DMS53 (cell line): Measurements from ENCODE around the gene PSD4.
A peak's percentile ranks its signal among the peaks of the same experiment; 100 is the strongest.

ENCODE experiments used
- DNase-seq: peaks from one replicate; lab custom pipeline; 2025; lab: John Stamatoyannopoulos, UW

Gene PSD4

DNA sequence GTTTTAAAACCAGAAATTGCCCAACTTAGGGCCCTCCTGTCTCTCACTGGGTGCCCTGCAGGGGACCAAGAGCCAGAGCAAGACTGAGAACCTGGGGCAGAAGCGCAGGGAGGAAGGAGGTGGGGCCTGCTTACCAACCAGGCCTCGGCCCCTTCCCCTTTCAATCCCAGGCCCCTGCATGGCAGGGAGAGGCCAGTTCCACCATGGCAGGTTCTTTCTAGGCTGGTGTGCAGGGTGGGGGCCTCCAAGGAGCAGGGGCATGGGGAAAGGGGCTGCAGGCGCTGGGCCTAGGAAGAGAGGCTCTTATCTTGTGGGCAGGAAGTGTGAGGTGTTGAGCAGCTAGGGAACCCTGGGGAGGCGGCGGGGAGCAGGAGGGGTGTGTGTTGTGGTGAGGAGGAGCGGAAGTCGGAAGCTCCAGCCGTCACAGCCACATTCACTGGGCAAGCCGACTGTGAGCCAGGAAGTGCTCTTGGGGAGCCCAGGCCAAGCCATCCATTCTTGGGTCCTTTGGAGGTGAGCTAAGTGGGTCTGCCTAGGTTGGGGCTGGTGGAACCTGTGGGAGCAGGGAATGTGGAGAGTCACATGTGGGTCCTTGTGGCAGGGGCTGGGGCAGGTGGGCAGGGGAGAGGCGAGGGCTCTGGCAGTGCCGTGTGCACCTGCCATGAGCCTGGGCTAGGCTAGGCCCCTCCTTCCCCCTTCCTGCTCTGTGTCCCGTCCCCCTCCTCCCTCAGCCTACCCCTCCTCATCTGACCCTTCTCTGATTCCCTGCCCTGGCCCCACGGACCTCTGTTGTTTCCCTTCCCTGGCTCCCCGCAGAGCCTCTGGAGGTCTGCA, at the start of gene PSD4:
PSD4 (plus strand) TSS at position 430 of the 834 bp plus-strand sequence. CDS start 8,486 bp downstream, outside the sequence.
- DNase-seq = no peak

GRCh38 chr2:113124181-113124961, 49.4 kb upstream of the PSD4 start:
- DNase-seq = peak; percentile 15

- DNase-seq = no peak
Observed at GRCh38 chr2:113124984-113125855, 48.6 kb upstream of the PSD4 start.

DNA sequence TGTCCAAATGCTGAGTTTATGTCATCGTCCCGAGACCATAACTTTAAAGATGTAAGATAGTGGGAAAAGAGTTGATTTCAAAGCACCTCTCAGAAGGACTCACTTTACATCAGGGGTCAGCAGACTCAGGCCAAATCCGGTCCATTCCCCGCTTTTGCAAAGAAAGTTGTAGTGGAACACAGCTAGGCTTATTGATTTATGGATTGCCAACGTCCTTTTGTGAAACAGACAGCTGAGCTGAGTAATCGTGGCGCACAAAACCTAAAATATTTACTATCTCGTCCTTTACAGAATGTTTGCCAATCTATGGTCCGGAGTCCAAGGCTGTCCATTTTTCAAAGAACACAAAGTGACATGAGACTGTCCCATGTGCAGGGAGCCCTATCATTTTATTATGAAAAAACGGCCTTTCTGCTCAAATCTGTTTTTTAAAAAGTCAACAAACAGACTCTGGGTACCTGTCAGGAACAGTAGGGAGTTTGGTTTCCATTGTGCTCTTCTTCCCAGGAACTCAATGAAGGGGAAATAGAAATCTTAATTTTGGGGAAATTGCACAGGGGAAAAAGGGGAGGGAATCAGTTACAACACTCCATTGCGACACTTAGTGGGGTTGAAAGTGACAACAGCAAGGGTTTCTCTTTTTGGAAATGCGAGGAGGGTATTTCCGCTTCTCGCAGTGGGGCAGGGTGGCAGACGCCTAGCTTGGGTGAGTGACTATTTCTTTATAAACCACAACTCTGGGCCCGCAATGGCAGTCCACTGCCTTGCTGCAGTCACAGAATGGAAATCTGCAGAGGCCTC, 46.7 kb upstream of the PSD4 start, which contains the start of gene IL1RN:
IL1RN (plus strand) TSS at position 754 of the 801 bp plus-strand sequence; CDS start at position 781, 27 bp downstream.
- no peak for DNase-seq

GRCh38 chr2:113127646-113128570, 45.9 kb upstream of the PSD4 start:
- DNase-seq = no peak

DNA sequence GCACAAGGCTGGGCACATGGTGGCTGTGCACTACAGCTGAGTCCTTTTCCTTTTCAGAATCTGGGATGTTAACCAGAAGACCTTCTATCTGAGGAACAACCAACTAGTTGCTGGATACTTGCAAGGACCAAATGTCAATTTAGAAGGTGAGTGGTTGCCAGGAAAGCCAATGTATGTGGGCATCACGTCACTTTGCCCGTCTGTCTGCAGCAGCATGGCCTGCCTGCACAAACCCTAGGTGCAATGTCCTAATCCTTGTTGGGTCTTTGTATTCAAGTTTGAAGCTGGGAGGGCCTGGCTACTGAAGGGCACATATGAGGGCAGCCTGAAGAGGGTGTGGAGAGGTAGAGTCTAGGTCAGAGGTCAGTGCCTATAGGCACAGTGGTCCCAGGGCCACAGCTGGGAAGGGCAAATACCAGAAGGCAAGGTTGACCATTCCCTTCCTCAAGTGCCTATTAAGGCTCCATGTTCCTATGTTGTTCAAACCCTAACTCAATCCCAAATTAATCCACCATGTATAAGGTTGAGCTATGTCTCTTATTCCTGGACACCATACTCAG, 44.2 kb upstream of the PSD4 start:
- no peak for DNase-seq

- no peak for DNase-seq
Observed at GRCh38 chr2:113131352-113132185, 42.2 kb upstream of the PSD4 start.

DNA sequence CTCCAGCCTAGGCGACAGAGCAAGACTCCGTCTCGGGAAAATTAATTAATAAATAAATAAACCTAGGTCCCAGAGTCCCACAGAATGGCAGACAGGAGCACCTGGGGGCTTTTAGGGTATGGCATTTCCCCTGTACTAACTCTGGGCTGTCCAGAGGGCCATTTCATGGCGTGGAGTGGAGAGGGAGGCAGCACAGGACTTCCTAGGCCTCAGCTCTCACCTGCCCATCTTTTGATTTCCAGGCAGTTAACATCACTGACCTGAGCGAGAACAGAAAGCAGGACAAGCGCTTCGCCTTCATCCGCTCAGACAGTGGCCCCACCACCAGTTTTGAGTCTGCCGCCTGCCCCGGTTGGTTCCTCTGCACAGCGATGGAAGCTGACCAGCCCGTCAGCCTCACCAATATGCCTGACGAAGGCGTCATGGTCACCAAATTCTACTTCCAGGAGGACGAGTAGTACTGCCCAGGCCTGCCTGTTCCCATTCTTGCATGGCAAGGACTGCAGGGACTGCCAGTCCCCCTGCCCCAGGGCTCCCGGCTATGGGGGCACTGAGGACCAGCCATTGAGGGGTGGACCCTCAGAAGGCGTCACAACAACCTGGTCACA, 41.3 kb upstream of the PSD4 start:
- DNase-seq = no peak

- peak; percentile 35 for DNase-seq
Observed at GRCh38 chr2:113133704-113134598, 39.8 kb upstream of the PSD4 start.

DNA sequence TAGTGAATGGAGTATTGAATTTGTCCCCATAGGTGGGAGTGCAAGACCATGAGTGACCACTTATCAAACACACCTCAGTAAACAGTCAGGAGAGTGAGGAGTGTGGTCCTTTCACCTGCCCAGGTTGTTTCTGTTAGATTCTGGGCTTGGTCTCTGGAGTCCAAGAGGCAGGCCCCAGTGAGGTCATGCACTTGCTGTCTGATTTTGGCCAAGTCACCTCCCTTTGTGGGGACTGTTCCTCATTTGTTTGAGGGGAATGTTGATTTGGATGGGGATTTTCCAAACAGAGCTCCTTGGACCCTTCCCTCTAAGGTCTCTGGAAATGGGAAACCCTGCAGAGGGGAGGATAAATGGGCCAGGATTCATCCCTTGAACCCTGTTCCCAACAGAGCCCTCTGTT, 39.1 kb upstream of the PSD4 start:
- no peak for DNase-seq

DNA sequence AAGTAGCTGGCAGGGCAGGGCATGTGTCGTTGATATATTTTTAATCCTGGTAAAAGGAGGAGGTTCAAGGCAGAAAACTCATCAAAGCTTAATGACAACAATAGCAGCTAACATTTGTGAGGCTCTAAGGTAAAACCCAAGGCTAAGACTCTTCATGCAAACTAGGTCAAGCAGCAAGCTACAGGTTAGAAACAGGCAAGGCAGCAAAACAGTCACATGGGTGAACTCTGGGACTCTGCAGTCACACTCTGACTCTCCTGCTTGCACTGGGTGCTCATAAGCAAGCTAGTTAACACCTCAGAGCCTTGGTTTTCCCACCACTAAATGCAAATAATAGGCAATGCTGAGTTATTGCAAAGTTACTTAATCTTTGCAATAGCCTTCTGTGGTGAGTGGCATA, 38.5 kb upstream of the PSD4 start:
- DNase-seq = no peak

DNA sequence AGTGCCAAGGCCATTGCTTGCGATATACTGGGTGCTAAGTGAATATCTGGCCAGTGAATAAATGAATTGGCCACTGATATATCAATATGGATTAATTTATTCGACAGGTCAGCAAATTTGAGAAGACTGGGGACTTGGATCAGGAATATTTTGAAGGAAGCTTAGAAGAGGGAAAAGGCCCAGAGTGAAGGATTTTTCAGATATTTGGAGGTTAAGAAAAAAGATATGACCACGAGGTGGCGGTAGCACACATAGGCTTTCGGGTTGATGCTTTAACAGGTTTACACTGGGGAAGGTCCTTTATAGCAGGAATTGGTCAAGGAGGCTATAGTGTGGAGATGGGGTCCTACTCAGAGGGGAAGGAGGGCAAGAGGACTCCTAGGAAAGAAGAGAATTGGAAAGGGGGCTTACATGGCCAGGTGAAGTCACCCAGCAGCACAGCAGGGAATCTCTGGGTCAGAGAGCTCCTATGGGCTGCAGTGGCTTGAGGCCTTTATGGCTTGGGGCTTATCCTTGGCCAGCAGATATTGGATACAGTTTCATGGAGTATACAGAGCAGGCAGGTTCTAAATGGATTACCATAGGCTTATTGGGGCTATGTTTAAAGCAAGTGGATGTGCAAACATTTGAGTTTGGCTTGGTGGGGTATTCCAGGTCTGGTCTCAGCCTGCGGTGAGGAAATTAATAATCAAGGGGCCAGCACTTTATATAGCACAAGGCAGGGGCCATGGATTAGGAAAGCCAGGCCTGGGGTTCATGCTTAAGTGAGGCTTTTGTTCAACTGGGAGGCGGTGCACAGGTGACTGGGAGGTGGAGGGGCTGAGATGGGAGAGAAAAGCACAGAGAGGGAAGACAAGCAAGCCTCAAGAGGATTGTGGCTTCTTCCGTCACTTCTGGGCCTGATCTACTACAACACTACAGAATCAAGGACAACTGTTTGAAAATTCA, 36.7 kb upstream of the PSD4 start:
- DNase-seq = peak; percentile 80

DNA sequence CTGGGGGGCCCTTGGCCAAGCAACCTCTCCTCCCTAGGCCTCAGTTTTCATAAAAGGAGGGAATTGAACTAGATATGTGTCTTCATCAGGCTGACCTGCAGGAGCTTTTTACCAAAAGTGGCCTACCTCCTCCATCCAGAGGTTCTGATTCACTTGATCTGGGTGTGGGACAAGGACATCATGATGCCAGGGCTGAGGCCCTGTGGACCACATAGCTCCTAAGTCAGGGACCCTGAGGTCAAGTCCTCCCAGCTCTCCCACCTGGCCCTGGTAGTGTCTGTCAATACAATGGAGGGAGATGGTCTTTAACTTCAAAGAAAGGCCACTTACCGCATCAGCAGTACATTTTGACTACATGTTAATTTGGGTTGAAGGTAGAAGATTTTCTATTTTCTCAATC, 35.9 kb upstream of the PSD4 start:
- DNase-seq = no peak

GRCh38 chr2:113138428-113139322, 35.1 kb upstream of the PSD4 start:
- peak; percentile 90 for DNase-seq

- no peak for DNase-seq
Observed at GRCh38 chr2:113141451-113141850, 32.3 kb upstream of the PSD4 start.
